GM12872 (cell line): ENCODE data around the gene COL25A1.

ENCODE experiments used
- CTCF ChIP-seq: IDR thresholded peaks from 3 replicates; pipeline ENCODE4 v1.5.1; 2011; ENCODE audit warnings: low read depth, mild to moderate bottlenecking, low read length, moderate library complexity; ENCODE audit not compliant: insufficient read depth

The COL25A1 gene

GRCh38 chr4:108965016-108965415 is 337.4 kb downstream of the COL25A1 start:
- TF ChIP-seq CTCF, result no peak

GRCh38 chr4:108963910-108964309 is 338.5 kb downstream of the COL25A1 start:
- TF ChIP-seq CTCF, result no peak

- TF ChIP-seq CTCF, result no peak
These were observed 343.0 kb downstream of the COL25A1 start for GRCh38 chr4:108959491-108959890.

GRCh38 chr4:108954880-108955279 is 347.6 kb downstream of the COL25A1 start:
- TF ChIP-seq CTCF, result no peak

- no peak for TF ChIP-seq CTCF
These were observed 348.5 kb downstream of the COL25A1 start for GRCh38 chr4:108953941-108954340.

- no peak for TF ChIP-seq CTCF
These were observed 352.1 kb downstream of the COL25A1 start for GRCh38 chr4:108950158-108950915.

GRCh38 chr4:108947526-108947925 is 354.9 kb downstream of the COL25A1 start:
- TF ChIP-seq CTCF, result no peak
